Effector memory CD4-positive, alpha-beta T cell (primary cell): Measurements from ENCODE around the gene FAM234B.

Source experiments
- DNase-seq, 3 donors: peaks; one replicate each; pipeline ENCODE4 v3.0.0-alpha.2; 2020
- H3K27ac ChIP-seq: 2 replicates; pipeline ENCODE4 v1.7.0; 2013; ENCODE audit warnings: mild to moderate bottlenecking, low read length, moderate library complexity; ENCODE audit not compliant: insufficient read depth, poor library complexity, severe bottlenecking
- H3K27me3 ChIP-seq: replicated peaks from 2 replicates; pipeline ENCODE4 v1.7.0; 2013; ENCODE audit warnings: mild to moderate bottlenecking, low read length; ENCODE audit not compliant: insufficient read depth, control insufficient read depth, poor library complexity, severe bottlenecking
- H3K36me3 ChIP-seq: 2 replicates; pipeline ENCODE4 v1.7.0; 2013; ENCODE audit warnings: mild to moderate bottlenecking, low read length, moderate library complexity; ENCODE audit not compliant: control insufficient read depth, insufficient read depth
- H3K4me1 ChIP-seq: 2 replicates; pipeline ENCODE4 v1.7.0; 2013; ENCODE audit warnings: low read length, mild to moderate bottlenecking; ENCODE audit not compliant: control insufficient read depth, insufficient read depth, poor library complexity, severe bottlenecking
- H3K4me3 ChIP-seq: 2 replicates; pipeline ENCODE4 v1.7.0; 2013; ENCODE audit warnings: low read length, low read depth, mild to moderate bottlenecking; ENCODE audit not compliant: insufficient read depth, poor library complexity, severe bottlenecking
- H3K9me3 ChIP-seq: 2 replicates; pipeline ENCODE4 v1.7.0; 2013; ENCODE audit warnings: mild to moderate bottlenecking, low read length, moderate library complexity; ENCODE audit not compliant: control insufficient read depth
- total RNA-seq, 3 donors: gene quantifications; one replicate each; lab custom pipeline; 2026; lab: John Stamatoyannopoulos, UW

The FAM234B gene, protein sequence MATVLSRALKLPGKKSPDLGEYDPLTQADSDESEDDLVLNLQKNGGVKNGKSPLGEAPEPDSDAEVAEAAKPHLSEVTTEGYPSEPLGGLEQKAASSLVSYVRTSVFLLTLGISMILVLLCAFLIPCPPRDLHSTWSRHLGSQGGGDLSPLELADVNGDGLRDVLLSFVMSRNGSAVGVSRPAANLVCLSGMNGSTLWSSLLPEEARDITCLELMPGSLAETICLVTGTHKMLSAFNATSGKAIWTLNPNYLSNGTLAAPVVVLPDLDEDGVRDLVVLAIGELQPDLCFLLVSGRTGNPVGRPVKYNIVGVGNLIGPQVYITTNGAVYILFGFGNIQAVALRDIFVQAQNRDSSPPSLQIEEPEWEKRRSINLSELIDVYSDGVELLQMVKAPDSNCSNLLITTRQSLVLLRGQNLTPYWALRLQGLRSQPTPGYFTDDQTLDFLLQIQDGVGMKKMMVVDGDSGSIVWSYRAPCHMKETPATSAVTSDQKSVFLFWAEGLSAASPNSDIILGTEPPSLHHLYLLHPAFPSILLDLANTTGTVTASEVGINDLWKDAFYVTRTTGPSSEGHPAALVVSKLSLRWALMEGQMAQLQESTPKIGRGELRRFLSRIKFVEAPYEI
- 3.7 to 4.7 (median 4.1) reads per million in 3 donors for total RNA-seq

DNA sequence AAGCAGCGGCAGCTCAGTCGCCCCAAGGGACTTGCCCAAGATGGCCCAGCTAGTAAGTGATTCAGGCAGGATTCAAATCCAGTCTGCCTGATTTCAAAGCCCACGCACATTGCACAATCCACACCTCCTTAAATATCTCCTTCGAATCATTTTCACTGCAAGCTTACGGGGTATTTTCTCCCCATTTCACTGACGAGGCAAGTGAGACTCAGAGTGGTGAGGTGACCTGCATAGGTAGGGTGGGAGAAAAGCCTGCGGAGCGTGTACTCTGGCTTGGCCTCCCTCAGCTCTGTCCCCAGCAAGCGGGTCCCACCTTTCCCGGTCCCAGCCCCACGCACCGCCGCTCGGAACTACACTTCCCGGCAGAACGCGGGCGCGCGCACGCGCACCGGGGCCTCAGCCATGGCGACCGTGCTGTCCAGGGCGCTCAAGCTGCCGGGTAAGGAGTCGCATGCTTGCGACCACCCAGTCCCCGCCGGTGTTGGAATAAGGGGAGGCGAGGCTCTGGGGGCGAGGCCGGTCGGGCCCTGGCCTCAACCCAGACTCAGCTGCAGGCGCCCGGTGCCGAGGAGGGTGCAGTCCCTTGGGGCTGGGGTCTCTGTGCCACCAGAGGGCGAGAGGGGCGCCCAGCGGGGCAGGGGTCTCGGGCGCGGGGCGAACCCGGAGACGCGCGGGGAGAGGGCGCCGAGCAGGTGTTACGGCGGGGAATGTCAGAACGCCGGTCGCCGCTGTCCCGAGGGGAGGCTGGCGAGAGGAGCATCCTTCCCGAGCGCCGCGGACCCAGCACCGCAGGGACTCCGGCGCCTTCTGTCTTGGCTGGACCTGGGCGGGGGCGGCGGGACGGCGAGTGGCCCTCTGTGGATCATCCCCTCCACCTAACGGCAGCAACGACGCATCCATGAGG, at the start of gene FAM234B:
TSS of gene FAM234B (plus strand) at position 380 of the 904 bp plus-strand sequence. CDS start at position 403, 23 bp downstream.
- Histone ChIP-seq H3K9me3 (no peaks in the 10 kb centered on the region), H3K4me3 (peak within 1 kb of the TSS; percentile 98), H3K27me3 (no peaks in the 10 kb centered on the region), H3K27ac (peak within 1 kb of the TSS; percentile 41), H3K36me3 (no peaks in the 10 kb centered on the region), H3K4me1 (peaks cover 5% of the 10 kb centered on the region)
- DNase-seq, result peak; percentile 19 to 49 (median 35)

DNA sequence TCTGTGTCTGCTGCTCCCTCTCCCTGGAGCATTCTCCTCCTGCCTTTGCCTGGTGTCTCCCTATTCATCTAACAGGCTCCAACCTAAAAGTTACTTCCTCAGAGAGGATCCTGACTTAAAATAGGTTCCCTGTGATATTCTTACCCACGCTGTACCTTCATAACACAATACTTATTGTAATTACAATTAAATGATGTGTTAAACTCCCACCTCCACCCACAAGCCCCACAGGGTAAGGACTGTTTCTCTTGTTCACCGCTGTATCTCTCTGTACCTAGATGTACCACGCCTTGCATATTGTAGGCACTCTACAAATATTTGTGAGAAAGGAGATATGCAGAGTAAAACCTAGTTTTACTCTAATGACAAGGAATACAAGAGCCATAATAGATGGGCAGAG, 49.1 kb upstream of the FAM234B start:
- no peak for DNase-seq
- Histone ChIP-seq H3K4me1 (peaks cover 8% of the 10 kb centered on the region), H3K4me3 (no peak overlapping the region), H3K9me3 (no peaks in the 10 kb centered on the region), H3K27me3 (no peaks in the 10 kb centered on the region), H3K36me3 (no peaks in the 10 kb centered on the region), H3K27ac (no peak overlapping the region)

DNA sequence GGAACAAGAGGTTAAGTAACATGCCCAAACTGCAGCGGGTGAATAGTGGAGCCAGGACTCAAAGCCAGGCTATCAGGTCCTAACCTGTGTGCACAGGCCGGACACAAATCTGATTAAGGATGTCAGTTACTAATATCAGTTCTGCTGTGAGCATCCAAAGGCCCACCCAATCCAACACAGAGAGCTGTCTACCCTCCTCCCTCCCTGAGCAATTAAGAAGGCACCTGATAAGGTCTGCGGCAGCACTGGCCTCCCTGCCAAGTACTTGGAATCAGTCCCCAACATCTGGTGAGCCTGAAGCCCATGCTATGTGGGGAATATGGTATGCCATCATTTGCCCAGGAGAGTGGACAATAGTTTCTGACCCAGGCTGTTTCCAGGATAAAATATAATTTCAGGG, 48.0 kb upstream of the FAM234B start:
- no peaks in the 10 kb centered on the region for H3K27me3 ChIP-seq
- no peaks in the 10 kb centered on the region for H3K9me3 ChIP-seq
- peaks cover 8% of the 10 kb centered on the region for H3K4me1 ChIP-seq
- DNase-seq, result no peak
- H3K4me3 ChIP-seq, result no peak overlapping the region
- H3K36me3 ChIP-seq, result no peaks in the 10 kb centered on the region
- H3K27ac ChIP-seq, result no peak overlapping the region

DNA sequence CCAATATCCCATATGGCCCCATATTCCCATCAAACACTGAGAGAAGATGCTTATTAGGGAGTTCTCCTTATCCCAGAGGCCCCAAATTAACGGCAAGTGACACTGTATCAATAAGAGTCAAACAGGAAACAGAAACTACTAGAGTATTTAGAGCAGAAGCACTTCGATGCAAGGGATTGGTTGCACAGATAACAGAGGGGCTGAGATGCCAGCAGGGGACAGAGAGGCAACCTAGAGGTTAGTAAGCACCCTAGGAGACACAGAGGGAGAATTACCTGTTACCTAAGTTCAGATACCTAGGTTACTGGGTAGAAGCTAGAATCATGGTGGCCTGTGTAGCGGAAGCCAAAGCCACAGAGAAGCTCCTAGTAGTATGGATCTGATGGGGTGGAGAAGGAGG, 47.0 kb upstream of the FAM234B start:
- no peak for DNase-seq
- H3K4me1 ChIP-seq, result peaks cover 8% of the 10 kb centered on the region
- no peaks in the 10 kb centered on the region for H3K36me3 ChIP-seq
- no peak overlapping the region for H3K27ac ChIP-seq
- no peak overlapping the region for H3K4me3 ChIP-seq
- H3K9me3 ChIP-seq, result no peaks in the 10 kb centered on the region
- no peaks in the 10 kb centered on the region for H3K27me3 ChIP-seq

DNA sequence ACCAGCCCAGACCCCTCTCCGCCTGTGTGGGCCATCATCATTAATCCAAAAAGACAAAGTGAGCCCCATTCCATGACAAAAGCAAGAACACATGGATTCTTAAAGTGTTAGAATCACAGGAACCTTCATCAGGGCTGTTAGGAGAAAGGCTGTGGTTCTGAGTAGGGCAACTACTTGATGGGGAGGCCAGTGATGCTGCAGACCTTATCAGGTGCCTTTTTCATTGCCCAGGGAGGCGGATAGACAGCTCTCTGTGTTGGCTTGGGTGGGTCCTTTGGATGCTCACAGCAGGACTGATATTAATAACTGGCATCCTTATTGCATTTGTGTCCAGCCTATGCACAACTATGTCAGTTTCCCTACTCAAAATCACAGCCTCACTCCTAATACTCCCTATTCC, 46.4 kb upstream of the FAM234B start:
- H3K9me3 ChIP-seq, result no peaks in the 10 kb centered on the region
- no peak overlapping the region for H3K27ac ChIP-seq
- DNase-seq, result no peak
- H3K36me3 ChIP-seq, result no peaks in the 10 kb centered on the region
- H3K4me3 ChIP-seq, result no peak overlapping the region
- no peaks in the 10 kb centered on the region for H3K27me3 ChIP-seq
- H3K4me1 ChIP-seq, result peaks cover 8% of the 10 kb centered on the region

DNA sequence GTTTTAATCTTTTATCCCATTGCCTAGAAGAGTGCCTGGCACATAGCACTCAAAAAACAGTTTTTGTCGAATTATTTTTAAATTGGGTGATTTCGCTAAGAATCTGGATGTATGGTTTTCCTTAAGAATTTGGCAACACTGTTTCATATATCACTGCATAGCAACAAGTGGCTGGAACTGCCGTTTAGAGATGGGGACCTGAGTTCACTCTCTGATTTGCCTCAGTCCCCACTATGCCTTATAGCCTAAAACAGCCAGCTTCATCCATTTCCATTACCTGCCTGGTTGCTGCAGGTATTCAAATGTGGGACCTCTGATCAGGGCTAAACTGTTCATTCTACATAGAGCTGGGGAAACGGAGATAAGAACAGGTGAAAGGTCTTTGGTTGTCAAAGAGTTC, 45.9 kb upstream of the FAM234B start:
- no peaks in the 10 kb centered on the region for H3K36me3 ChIP-seq
- H3K4me3 ChIP-seq, result no peak overlapping the region
- H3K4me1 ChIP-seq, result peaks cover 8% of the 10 kb centered on the region
- H3K27me3 ChIP-seq, result no peaks in the 10 kb centered on the region
- H3K9me3 ChIP-seq, result no peaks in the 10 kb centered on the region
- no peak overlapping the region for H3K27ac ChIP-seq
- no peak for DNase-seq

DNA sequence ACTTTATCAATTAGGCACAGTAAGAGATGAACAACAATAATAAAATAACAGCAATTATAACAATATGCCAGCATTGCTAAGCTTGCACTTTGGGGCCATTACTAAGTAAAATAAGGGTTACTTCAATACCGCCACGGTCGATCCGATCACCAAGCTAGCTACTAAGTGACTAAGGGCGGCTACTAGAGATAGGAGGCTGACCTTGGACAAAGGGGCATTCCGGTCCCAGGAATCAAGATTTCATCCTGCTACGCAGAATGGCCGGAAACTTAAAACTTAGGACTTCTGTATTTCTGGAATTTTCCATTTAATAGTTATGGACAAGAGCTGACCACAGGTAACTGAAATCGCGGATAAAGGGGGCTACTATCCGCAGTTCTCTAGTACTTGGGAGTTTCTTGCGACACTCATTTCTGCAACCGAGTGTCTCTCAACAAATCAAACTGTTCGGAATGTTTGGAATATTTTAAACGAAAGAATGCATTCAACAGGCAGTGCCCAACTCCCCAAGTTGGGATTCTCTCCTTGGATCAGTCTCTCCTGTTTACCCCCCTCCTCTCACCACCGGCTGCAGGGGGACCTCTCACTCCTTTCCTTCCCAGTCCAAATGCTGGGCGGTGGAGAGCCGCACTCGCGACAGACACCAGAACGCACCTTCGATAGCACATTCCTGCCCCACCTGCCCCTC, 44.8 kb upstream of the FAM234B start:
- Histone ChIP-seq H3K36me3 (no peaks in the 10 kb centered on the region), H3K27me3 (no peaks in the 10 kb centered on the region), H3K4me3 (peak overlapping the region; percentile 71), H3K9me3 (no peaks in the 10 kb centered on the region), H3K27ac (peak overlapping the region; percentile 51), H3K4me1 (peaks cover 8% of the 10 kb centered on the region)
- DNase-seq, result no peak

DNA sequence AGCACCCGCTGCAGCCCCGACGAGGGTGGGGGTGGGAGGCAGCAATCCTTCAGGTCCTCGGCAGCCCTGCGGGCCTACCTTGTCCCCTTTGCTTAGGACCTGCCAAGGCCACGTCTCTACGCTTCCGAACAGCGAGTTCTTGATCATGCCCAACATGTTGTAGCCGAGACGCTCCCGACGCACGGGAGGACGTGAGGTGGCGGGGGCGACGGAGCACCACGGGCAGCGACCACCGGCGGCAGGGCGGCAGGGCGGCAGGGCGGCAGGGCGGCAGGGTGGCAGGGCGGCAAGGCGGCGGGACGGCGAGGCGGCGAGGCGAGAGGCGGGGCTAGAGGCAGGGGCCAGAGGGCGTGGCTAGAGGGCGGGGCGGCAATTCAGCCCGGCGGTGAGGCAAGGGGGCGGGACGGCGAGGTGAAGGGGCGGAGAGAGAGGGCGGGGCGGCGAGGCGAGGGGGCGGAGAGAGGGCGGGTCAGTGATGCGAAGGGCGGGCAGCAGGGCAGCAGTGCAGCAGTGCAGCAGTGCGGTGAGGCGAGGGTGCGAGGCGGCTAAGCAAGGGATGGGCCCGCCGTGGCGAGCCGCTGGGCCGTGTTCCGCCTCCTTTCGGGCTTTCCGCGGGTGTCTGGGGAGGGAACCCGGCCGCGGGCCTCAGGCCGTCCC, 44.1 kb upstream of the FAM234B start, which contains the start of gene HEBP1:
TSS of gene HEBP1 (minus strand) at position 307 of the 657 bp plus-strand sequence. CDS start at position 156, 151 bp downstream.
- Histone ChIP-seq H3K4me3 (peak within 1 kb of the TSS; percentile 71), H3K4me1 (peaks cover 8% of the 10 kb centered on the region), H3K9me3 (no peaks in the 10 kb centered on the region), H3K36me3 (no peaks in the 10 kb centered on the region), H3K27me3 (no peaks in the 10 kb centered on the region), H3K27ac (peak within 1 kb of the TSS; percentile 67)
- DNase-seq, result peak; percentile 91 to 95 (median 92)

DNA sequence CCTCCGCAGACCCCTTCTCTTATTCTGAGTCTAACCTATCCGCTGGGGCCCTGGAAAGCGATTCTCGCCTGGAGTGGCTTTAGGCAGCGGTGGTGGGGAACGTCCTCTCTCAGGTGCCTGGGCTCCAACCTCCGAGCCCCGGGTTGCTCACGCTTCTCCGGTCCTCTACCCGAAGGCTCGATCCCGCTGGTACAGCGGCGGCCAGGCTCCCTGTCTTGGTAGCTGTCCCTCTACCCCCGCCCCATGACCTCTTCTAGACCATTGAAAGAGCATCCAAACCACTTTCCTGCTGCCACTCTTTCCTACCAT, 43.6 kb upstream of the FAM234B start:
- peaks cover 8% of the 10 kb centered on the region for H3K4me1 ChIP-seq
- H3K4me3 ChIP-seq, result peak overlapping the region; percentile 71
- H3K27me3 ChIP-seq, result no peaks in the 10 kb centered on the region
- H3K9me3 ChIP-seq, result no peaks in the 10 kb centered on the region
- DNase-seq, result no peak
- H3K36me3 ChIP-seq, result no peaks in the 10 kb centered on the region
- H3K27ac ChIP-seq, result peak overlapping the region; percentile 67
